Transverse colon (tissue), 4 donors: ENCODE results near the gene GZMM. TPM values are rescaled to one million over a fixed set of nuclear protein-coding genes. Genes with fewer than 3 reads are reported as not detected.

Experiments
- DNase-seq: peaks from one replicate; pipeline ENCODE4 v3.0.0-alpha.2; 2019
- H3K27ac ChIP-seq, 4 donors: fragments of 200-600 bp; sonication (generic); 2 replicates each; pipeline ENCODE4 v1.5.1; 2016 to 2018; ENCODE audit warnings: inconsistent platforms in 4 of 4
- H3K27me3 ChIP-seq: fragments of 200-600 bp; sonication (generic); 2 replicates; pipeline ENCODE4 v1.5.1; 2017; ENCODE audit warnings: inconsistent platforms
- H3K36me3 ChIP-seq, 4 donors: fragments of 200-600 bp; sonication (generic); 2 replicates each; pipeline ENCODE4 v1.5.1; 2017 to 2019; ENCODE audit warnings: inconsistent platforms in 4 of 4
- H3K4me1 ChIP-seq, 4 donors: fragments of 200-600 bp; sonication (generic); 2 replicates each; pipeline ENCODE4 v1.5.1; 2017 to 2020; ENCODE audit warnings: inconsistent platforms in 4 of 4
- H3K4me3 ChIP-seq, 4 donors: fragments of 200-600 bp; sonication (generic); 1 replicate in 1 of 4; 2 replicates in 3 of 4; pipeline versions ENCODE4 v1.5.1 to v1.6.1; 2017 to 2019; ENCODE audit warnings: inconsistent platforms in 4 of 4
- H3K9me3 ChIP-seq, 2 donors: fragments of 200-600 bp; sonication (generic); 2 replicates each; pipeline ENCODE4 v1.5.1; 2017 to 2019; ENCODE audit warnings: inconsistent platforms in 2 of 2
- EP300 ChIP-seq: sonication (generic); formaldehyde crosslinking; IDR thresholded peaks from one replicate; pipeline ENCODE4 v1.6.1; 2017; ENCODE audit warnings: antibody characterized with exemption, low read depth
- POLR2A ChIP-seq: fragments of 450-650 bp; IDR thresholded peaks from one replicate; pipeline ENCODE4 v1.6.1; 2016; ENCODE audit warnings: antibody characterized with exemption, mild to moderate bottlenecking, moderate library complexity
- POLR2AphosphoS5 ChIP-seq, 3 donors: sonication (generic); formaldehyde crosslinking; IDR thresholded peaks; one replicate each; pipeline ENCODE4 v1.6.1; 2016; ENCODE audit warnings: antibody characterized with exemption in 3 of 3
- WGBS, 2 donors: methylation state at CpG; one replicate each; pipeline ENCODE4 v1.1.5; 2018; ENCODE audit warnings: low coverage in 1 of 2; 5-methylcytosine and 5-hydroxymethylcytosine counted together
- in situ Hi-C, 4 donors: fragments of 200-750 bp; cut with MboI; loops; one replicate each; pipeline versions ENCODE4 v1.15.0 to v1.15.1; 2017; ENCODE audit warnings: low sequenced_read_pairs in 3 of 4, low pct_ligation_motif_present in 1 of 4, low pct_unique_long_range_greater_than_20kb in 1 of 4
- intact Hi-C: fragments of 100-400 bp; cut with DNase I; formaldehyde crosslinking; loops from one replicate; pipeline ENCODE4 v1.15.1; 2023; ENCODE audit warnings: low total_unique reads
- total RNA-seq, 4 donors: library from RNA; depleted of rRNA; stranded (reverse); fragments of >200 nt; gene quantifications; one replicate each; pipeline ENCODE4 v1.1.0, GENCODE V29; 2016
- TF ChIP-seq, protein P1 (sequence below), 5 experiments: fragments of 200-600 bp in 3 of 5; fragments of 450-650 bp in 2 of 5; sonication (generic) in 3 of 5; IDR thresholded peaks; 1 replicate in 2 of 5; 2 replicates in 3 of 5; pipeline ENCODE4 v1.5.1; 2016 to 2017; ENCODE audit warnings: antibody characterized with exemption in 5 of 5, inconsistent platforms in 3 of 5, mild to moderate bottlenecking in 2 of 5, moderate library complexity in 1 of 5

GZMM gene
- total RNA-seq, 4 donors from 2014 or later = 1.1 to 1.8 TPM; not detected in 2

DNA sequence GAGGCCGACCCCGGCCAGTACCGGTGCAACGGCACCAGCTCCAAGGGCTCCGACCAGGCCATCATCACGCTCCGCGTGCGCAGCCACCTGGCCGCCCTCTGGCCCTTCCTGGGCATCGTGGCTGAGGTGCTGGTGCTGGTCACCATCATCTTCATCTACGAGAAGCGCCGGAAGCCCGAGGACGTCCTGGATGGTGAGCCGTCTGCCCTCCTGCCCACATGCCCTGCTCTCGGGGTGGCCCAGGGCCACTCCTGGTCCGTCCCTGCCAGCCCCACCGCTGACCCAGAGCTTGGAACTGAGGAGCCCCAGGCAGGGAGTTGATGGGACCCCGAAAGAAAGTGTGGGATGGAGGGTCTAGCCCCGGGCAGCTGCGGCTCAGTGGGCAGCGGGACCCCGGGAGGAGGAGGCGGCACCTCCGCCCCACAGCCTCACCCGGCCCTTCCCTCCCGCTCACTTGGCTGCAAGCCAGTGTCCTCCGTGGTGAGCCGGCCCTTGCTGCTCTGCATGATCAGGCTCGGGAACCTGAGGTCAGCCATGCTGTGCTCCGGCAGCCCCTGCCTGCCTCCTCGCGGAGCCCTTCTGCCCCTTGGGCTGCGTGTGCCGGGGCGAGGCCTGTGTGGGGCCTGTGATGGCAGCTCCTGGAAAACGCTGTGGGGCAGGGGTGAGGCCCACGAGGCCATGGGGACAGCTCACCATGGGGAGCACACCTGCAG is 37.7 kb downstream of the GZMM start:
- 86% methylated on average over 18 of the region's 40 CpGs; no CpG with 5 or more reads in 1 of the 2 donors for WGBS, 2 donors
- Histone ChIP-seq H3K4me1 (peaks cover 0 to 7% (median 3%) of the 10 kb centered on the region in 4 donors), H3K4me3 (no peak overlapping the region), H3K36me3 (peaks cover 0 to 24% (median 11%) of the 10 kb centered on the region in 4 donors), H3K27ac (no peak overlapping the region), H3K27me3 (peaks cover 13% of the 10 kb centered on the region), H3K9me3 (no peaks in the 10 kb centered on the region)
- intact Hi-C loops (no loop called here), in situ Hi-C loops (no loop called here)
- TF ChIP-seq POLR2A (no peak), POLR2AphosphoS5 (IDR thresholded peaks at IDR 0.05) (no peak)
- TF ChIP-seq, protein P1, sequence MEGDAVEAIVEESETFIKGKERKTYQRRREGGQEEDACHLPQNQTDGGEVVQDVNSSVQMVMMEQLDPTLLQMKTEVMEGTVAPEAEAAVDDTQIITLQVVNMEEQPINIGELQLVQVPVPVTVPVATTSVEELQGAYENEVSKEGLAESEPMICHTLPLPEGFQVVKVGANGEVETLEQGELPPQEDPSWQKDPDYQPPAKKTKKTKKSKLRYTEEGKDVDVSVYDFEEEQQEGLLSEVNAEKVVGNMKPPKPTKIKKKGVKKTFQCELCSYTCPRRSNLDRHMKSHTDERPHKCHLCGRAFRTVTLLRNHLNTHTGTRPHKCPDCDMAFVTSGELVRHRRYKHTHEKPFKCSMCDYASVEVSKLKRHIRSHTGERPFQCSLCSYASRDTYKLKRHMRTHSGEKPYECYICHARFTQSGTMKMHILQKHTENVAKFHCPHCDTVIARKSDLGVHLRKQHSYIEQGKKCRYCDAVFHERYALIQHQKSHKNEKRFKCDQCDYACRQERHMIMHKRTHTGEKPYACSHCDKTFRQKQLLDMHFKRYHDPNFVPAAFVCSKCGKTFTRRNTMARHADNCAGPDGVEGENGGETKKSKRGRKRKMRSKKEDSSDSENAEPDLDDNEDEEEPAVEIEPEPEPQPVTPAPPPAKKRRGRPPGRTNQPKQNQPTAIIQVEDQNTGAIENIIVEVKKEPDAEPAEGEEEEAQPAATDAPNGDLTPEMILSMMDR (IDR thresholded peaks at IDR 0.05) = no peak
- DNase-seq = no peak

DNA sequence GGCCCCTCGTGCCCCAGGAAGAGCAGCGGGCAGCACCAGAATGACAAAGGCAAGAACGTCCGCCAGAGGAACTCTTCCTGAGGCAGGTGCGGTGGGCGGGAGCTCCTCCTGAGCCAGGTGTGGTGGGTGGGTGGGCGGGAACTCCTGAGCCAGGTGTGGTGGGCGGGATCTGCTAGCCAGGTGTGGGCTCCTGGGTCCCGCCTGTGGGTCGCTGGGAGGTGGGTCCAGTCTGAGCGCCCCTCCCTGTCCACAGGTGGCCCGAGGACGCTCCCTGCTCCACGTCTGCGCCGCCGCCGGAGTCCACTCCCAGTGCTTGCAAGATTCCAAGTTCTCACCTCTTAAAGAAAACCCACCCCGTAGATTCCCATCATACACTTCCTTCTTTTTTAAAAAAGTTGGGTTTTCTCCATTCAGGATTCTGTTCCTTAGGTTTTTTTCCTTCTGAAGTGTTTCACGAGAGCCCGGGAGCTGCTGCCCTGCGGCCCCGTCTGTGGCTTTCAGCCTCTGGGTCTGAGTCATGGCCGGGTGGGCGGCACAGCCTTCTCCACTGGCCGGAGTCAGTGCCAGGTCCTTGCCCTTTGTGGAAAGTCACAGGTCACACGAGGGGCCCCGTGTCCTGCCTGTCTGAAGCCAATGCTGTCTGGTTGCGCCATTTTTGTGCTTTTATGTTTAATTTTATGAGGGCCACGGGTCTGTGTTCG is 38.8 kb downstream of the GZMM start:
- intact Hi-C loops = no loop called here
- Histone ChIP-seq H3K27me3 (peaks cover 24% of the 10 kb centered on the region), H3K9me3 (no peaks in the 10 kb centered on the region), H3K4me1 (peaks cover 0 to under 1% (median 0%) of the 10 kb centered on the region in 4 donors), H3K36me3 (peaks cover 0 to 24% (median 11%) of the 10 kb centered on the region in 4 donors), H3K4me3 (no peak overlapping the region), H3K27ac (no peak overlapping the region)
- WGBS, 2 donors = 77 to 84% methylated on average over 7 to 24 of the region's 31 CpGs
- no peak for TF ChIP-seq POLR2A
- TF ChIP-seq, protein P1 (IDR thresholded peaks at IDR 0.05) = no peak
- no peak for TF ChIP-seq EP300
- TF ChIP-seq POLR2AphosphoS5 (IDR thresholded peaks at IDR 0.05) = no peak
- in situ Hi-C loops = no loop called here
- DNase-seq = no peak

DNA sequence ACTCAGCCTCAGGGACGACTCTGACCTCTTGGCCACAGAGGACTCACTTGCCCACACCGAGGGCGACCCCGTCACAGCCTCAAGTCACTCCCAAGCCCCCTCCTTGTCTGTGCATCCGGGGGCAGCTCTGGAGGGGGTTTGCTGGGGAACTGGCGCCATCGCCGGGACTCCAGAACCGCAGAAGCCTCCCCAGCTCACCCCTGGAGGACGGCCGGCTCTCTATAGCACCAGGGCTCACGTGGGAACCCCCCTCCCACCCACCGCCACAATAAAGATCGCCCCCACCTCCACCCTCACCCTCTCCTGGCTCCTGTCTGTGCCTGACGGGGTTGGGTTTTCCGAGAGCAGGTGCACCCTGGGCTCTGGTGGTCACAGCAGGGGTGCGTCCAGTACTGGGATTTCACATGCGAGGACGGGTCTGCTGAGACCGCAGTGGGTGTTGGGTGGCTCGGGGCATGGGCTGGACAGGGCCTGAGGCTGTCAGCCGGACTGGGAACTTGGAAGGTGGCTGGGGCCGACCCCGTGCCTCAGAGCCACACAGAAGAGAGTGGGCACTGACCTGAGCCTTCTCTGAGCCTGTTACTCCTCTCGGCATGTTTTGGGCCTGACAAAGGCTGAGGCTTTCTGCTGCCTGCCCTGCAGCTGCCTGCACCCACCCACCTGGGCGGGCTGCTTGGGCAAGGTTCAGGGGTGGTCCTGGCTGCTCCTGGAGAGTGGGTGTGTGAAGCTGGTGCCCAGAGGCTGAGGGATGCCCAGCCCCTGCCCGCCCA is 39.5 kb downstream of the GZMM start:
- intact Hi-C loops = no loop called here
- Histone ChIP-seq H3K4me3 (no peak overlapping the region), H3K36me3 (peaks cover 0 to 24% (median 11%) of the 10 kb centered on the region in 4 donors), H3K4me1 (peaks cover under 1 to 8% (median 6%) of the 10 kb centered on the region in 4 donors), H3K27me3 (peaks cover 31% of the 10 kb centered on the region), H3K9me3 (no peaks in the 10 kb centered on the region), H3K27ac (no peak overlapping the region)
- in situ Hi-C loops = no loop called here
- TF ChIP-seq, protein P1 (IDR thresholded peaks at IDR 0.05) = no peak
- TF ChIP-seq EP300 = no peak
- TF ChIP-seq POLR2A = no peak
- TF ChIP-seq POLR2AphosphoS5 (IDR thresholded peaks at IDR 0.05) = peak in 1 of 3 donors; percentile 5
- no peak for DNase-seq
- 84% methylated on average over 27 of the region's 27 CpGs; no CpG with 5 or more reads in 1 of the 2 donors for WGBS, 2 donors

DNA sequence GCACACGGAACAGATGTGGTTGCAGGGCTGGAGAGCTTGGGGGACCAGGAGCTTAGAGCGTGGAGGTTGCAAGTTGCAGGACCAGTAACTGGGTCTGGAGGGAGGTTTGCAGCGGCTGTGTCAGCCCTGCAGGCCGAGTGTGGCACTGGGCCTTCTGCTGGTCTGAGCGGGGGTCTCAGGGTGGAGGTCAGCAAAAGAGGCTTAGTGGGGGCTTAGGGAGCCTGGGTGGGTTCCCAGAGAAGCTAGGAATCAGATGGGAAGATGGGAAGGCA is 40.1 kb downstream of the GZMM start:
- TF ChIP-seq, protein P1 (IDR thresholded peaks at IDR 0.05) = no peak
- no peak for TF ChIP-seq EP300
- no peak for TF ChIP-seq POLR2A
- no peak for TF ChIP-seq POLR2AphosphoS5 (IDR thresholded peaks at IDR 0.05)
- 74% methylated on average over 5 of the region's 5 CpGs; no CpG with 5 or more reads in 1 of the 2 donors for WGBS, 2 donors
- H3K4me3 ChIP-seq = no peak overlapping the region
- H3K27me3 ChIP-seq = peaks cover 36% of the 10 kb centered on the region
- H3K4me1 ChIP-seq = peaks cover 3 to 13% (median 8%) of the 10 kb centered on the region in 4 donors
- no peak overlapping the region for H3K27ac ChIP-seq
- H3K9me3 ChIP-seq = no peaks in the 10 kb centered on the region
- DNase-seq = no peak
- in situ Hi-C loops (no loop called here), intact Hi-C loops (no loop called here)
- H3K36me3 ChIP-seq = peaks cover 0 to 24% (median 11%) of the 10 kb centered on the region in 4 donors
